Lower lobe of right lung (tissue), 2 donors: ENCODE data around the gene CEP135. TPM values are rescaled to one million over a fixed set of nuclear protein-coding genes. Genes with fewer than 3 reads are reported as not detected.

ENCODE experiments used
- ATAC-seq, 2 donors: fragments of 200-7000 bp; cut with Tn5 transposase; one replicate each; pipeline ENCODE4 v1.9.1; 2020 to 2022; ENCODE audit warnings: mild to moderate bottlenecking in 2 of 2, moderate library complexity in 2 of 2
- DNase-seq: peaks from one replicate; pipeline ENCODE4 v3.0.0-alpha.2; 2020
- H3K27ac ChIP-seq: fragments of 200-600 bp; one replicate; pipeline ENCODE4 v1.8.0; 2022
- H3K27me3 ChIP-seq: fragments of 200-600 bp; one replicate; pipeline ENCODE4 v1.8.0; 2022; ENCODE audit warnings: low read depth
- H3K36me3 ChIP-seq: fragments of 200-600 bp; one replicate; pipeline ENCODE4 v1.8.0; 2022; ENCODE audit warnings: mild to moderate bottlenecking
- H3K4me1 ChIP-seq: fragments of 200-600 bp; one replicate; pipeline ENCODE4 v1.8.0; 2022
- H3K4me3 ChIP-seq: fragments of 200-600 bp; one replicate; pipeline ENCODE4 v1.8.0; 2022; ENCODE audit warnings: mild to moderate bottlenecking
- H3K9me3 ChIP-seq: fragments of 200-600 bp; one replicate; pipeline ENCODE4 v1.8.0; 2022
- intact Hi-C: fragments of 100-400 bp; cut with DNase I; formaldehyde crosslinking; loops from one replicate; pipeline ENCODE4 v1.11.0; 2022
- total RNA-seq: library from RNA; stranded (reverse); fragmentation: NEBNext Ultra II Directional; extraction: Animal tissue kit (Norgen Biotek cat#: 25700); gene quantifications from one replicate; pipeline ENCODE4 v1.2.1, GENCODE V29; 2021
- TF ChIP-seq, protein P1 (sequence below): fragments of 200-600 bp; IDR thresholded peaks from one replicate; pipeline ENCODE4 v1.8.0; 2022; ENCODE audit warnings: antibody characterized with exemption, mild to moderate bottlenecking
- donor health status: DM: no; HTN: yes; CAD: no; lungs with severe emphysema.

CEP135 gene
- total RNA-seq, 1 donor from 2014 or later: 8.2 TPM

DNA sequence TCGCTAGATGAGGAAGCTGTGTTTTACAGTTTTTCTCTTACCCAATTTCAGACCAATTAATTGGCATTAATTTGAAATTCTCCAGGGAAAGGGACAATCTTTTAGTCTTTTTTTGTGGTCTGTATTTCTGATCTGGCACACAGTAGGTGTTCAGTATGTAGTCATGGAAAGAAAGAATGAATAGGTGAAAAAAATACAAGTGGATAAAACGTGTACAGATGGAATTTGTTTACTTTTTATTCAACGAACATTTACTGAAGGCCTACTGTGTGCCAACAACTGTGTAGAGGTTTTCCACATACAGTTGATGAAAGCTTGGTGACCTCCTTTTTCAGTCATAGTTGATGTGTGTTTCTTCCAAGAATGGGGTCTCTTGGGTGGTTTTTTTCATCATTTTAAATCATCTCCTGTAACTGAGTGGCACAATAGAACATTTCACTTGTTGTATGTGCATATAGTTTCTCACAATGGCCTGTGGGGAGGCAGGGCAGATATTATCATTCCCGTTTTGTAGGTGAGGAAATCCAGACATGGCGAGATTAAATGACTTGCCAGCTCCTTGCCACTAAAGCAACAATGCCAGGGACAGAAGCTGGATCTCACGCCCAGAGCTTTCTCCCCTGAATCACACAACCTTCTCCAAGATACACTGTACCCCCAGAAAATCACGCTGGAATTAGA is 102.4 kb downstream of the CEP135 start:
- intact Hi-C loops: no loop called here
- ATAC-seq: no peak

DNA sequence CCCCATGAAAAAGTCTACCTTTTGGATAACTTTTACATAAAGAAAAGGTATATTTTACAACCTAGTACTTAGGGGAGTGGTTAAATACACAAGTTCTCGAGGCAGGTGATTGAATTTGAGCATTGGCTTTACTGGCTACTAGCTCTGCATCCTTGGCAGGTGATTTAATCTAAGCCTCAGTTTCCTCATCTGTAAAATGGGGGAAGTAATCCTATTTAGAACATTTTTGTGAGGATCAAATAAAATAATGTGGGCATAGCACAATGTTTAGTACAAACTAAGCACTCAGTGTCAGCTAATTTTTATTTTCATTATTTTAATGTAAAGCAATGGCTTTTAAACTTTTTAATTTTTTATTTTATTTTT is 102.9 kb downstream of the CEP135 start:
- no peaks in the 10 kb centered on the region for H3K9me3 ChIP-seq
- H3K27ac ChIP-seq: no peak overlapping the region
- DNase-seq: no peak
- intact Hi-C loops: no loop called here
- peaks cover 45% of the 10 kb centered on the region for H3K27me3 ChIP-seq
- no peaks in the 10 kb centered on the region for H3K36me3 ChIP-seq
- TF ChIP-seq, protein P1, sequence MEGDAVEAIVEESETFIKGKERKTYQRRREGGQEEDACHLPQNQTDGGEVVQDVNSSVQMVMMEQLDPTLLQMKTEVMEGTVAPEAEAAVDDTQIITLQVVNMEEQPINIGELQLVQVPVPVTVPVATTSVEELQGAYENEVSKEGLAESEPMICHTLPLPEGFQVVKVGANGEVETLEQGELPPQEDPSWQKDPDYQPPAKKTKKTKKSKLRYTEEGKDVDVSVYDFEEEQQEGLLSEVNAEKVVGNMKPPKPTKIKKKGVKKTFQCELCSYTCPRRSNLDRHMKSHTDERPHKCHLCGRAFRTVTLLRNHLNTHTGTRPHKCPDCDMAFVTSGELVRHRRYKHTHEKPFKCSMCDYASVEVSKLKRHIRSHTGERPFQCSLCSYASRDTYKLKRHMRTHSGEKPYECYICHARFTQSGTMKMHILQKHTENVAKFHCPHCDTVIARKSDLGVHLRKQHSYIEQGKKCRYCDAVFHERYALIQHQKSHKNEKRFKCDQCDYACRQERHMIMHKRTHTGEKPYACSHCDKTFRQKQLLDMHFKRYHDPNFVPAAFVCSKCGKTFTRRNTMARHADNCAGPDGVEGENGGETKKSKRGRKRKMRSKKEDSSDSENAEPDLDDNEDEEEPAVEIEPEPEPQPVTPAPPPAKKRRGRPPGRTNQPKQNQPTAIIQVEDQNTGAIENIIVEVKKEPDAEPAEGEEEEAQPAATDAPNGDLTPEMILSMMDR: no peak
- H3K4me3 ChIP-seq: no peak overlapping the region
- ATAC-seq: no peak
- peaks cover 13% of the 10 kb centered on the region for H3K4me1 ChIP-seq

More for the DNA sequence above, 102.4 kb downstream of the CEP135 start:
- H3K4me1 ChIP-seq: peaks cover 13% of the 10 kb centered on the region
- TF ChIP-seq, protein P1: no peak
- DNase-seq: no peak
- H3K27ac ChIP-seq: no peak overlapping the region
- H3K27me3 ChIP-seq: peaks cover 45% of the 10 kb centered on the region
- H3K4me3 ChIP-seq: no peak overlapping the region
- H3K9me3 ChIP-seq: no peaks in the 10 kb centered on the region
- no peaks in the 10 kb centered on the region for H3K36me3 ChIP-seq

DNA sequence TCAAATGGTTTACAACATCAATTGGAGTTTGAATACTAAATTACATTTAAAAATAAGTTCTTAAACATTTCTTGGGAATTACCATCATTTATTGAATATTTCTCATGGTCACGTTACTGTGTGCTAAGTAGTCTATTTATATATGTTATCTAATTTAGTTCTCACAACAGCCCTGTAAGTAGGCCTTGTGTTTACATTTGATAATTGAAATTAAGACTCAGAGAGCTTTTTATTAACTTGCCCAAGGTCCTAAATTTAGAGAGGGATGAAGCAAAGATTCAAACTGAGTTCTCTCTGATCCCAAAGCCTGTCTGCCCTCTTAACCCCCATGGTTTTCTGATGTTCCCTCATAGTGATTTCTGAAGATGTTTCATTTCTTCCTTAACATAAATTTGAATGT is 103.7 kb downstream of the CEP135 start:
- Histone ChIP-seq H3K27me3 (peaks cover 45% of the 10 kb centered on the region), H3K9me3 (no peaks in the 10 kb centered on the region), H3K4me3 (no peak overlapping the region), H3K27ac (no peak overlapping the region), H3K36me3 (no peaks in the 10 kb centered on the region), H3K4me1 (peaks cover 13% of the 10 kb centered on the region)
- ATAC-seq: no peak
- intact Hi-C loops: no loop called here
- no peak for DNase-seq
- TF ChIP-seq, protein P1: no peak

DNA sequence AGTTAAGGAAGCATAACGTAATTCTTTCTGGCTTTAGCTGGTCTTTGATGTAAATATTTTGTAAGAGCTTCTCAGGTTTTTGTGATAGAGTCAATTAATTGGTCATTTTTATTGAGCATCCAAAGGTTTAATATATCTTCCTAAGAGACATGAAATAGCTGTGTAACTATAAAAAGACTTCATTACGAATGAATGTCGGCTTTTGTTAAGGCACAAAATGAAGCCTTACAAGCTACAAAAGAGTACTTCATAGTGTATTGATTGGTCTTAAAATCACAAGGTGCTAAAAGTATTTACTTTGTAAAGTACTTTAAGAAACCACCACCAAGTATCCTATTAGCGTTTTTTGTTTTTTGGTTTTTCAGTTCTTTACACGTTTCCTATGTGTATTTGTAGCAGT is 104.2 kb downstream of the CEP135 start:
- TF ChIP-seq, protein P1: no peak
- Histone ChIP-seq H3K27me3 (peaks cover 42% of the 10 kb centered on the region), H3K4me3 (no peak overlapping the region), H3K9me3 (no peaks in the 10 kb centered on the region), H3K36me3 (no peaks in the 10 kb centered on the region), H3K27ac (no peak overlapping the region), H3K4me1 (peaks cover 13% of the 10 kb centered on the region)
- intact Hi-C loops: no loop called here
- ATAC-seq (no peak), DNase-seq (no peak)

DNA sequence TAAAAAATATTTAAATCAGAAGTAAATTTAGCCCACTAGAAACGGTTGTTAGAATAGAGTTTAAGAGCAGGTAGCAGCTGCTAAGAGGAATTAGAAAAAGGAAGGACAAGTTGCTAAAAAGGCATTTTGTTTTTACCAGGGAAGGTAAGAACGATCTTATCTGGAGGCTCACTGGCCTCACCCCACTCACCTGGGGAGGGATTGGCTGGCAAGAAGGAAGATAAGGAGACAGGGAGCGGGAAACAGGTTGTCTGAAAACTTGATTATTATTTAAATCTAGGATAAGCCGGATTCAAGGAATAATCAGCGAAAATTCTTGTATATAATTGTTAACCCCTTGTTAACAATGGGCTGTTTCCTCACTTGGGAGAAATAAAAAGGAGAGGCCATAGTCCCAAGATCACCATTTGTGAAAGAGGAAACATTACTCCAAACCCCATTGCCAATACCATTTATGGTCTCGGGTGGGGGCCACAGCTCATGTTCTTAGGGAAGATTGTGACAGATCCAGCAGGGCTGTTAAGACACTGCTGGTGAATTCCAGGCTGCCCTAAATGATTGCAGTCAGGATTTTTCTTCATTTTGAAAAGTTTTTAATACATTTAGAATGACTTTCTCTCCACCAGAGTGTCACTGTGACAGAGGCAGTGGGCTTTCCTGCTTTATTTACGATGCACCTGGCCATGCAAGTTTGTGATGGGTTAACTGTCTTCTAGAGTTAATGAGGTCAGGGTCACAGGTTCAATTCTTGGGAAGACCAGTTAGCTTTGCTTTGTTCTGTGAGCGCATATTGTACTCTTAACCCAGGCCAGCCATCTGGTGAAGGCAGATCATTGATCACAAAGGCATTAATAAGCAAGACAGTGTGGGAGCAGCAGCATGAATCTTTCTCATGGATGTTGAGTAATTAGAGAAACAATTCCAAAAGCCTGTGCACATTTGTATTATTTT is 106.6 kb downstream of the CEP135 start:
- Histone ChIP-seq H3K9me3 (no peaks in the 10 kb centered on the region), H3K4me1 (no peaks in the 10 kb centered on the region), H3K27me3 (peaks cover 26% of the 10 kb centered on the region), H3K4me3 (no peak overlapping the region), H3K36me3 (no peaks in the 10 kb centered on the region), H3K27ac (no peak overlapping the region)
- TF ChIP-seq, protein P1: no peak
- ATAC-seq (no peak), DNase-seq (no peak)
- intact Hi-C loops: no loop called here
